MG63 (cell line): ENCODE measurements around the gene COX20. TPM values are rescaled to one million over a fixed set of nuclear protein-coding genes. Genes with fewer than 3 reads are reported as not detected.
A peak's percentile ranks its signal among the peaks of the same experiment; 100 is the strongest.

ENCODE experiments used
- DNase-seq: peaks from one replicate; pipeline ENCODE4 v3.0.0-alpha.2; 2020
- H3K27me3 ChIP-seq: fragments of 250-450 bp; sonication (Bioruptor Pico); 2 replicates; pipeline ENCODE4 v1.5.1; 2020; ENCODE audit warnings: mild to moderate bottlenecking, moderate library complexity
- H3K36me3 ChIP-seq: fragments of 250-450 bp; sonication (Bioruptor Pico); 2 replicates; pipeline ENCODE4 v1.5.1; 2020; ENCODE audit warnings: mild to moderate bottlenecking, moderate library complexity
- H3K4me3 ChIP-seq: fragments of 250-450 bp; sonication (Bioruptor Pico); 2 replicates; pipeline ENCODE4 v1.5.1; 2020; ENCODE audit warnings: mild to moderate bottlenecking, moderate library complexity
- H3K9me3 ChIP-seq: fragments of 250-450 bp; sonication (Bioruptor Pico); 2 replicates; pipeline ENCODE4 v1.5.1; 2020; ENCODE audit warnings: mild to moderate bottlenecking, moderate library complexity
- total RNA-seq: library from RNA; depleted of rRNA; stranded (reverse); fragments of >200 nt; shearing (Covaris generic); gene quantifications from 2 replicates; pipeline ENCODE4 v1.2.3, GENCODE V29; 2014; ENCODE audit warnings: low replicate concordance

The COX20 gene
- total RNA-seq, 1 experiment from 2014 or later, result 47.3 TPM

DNA sequence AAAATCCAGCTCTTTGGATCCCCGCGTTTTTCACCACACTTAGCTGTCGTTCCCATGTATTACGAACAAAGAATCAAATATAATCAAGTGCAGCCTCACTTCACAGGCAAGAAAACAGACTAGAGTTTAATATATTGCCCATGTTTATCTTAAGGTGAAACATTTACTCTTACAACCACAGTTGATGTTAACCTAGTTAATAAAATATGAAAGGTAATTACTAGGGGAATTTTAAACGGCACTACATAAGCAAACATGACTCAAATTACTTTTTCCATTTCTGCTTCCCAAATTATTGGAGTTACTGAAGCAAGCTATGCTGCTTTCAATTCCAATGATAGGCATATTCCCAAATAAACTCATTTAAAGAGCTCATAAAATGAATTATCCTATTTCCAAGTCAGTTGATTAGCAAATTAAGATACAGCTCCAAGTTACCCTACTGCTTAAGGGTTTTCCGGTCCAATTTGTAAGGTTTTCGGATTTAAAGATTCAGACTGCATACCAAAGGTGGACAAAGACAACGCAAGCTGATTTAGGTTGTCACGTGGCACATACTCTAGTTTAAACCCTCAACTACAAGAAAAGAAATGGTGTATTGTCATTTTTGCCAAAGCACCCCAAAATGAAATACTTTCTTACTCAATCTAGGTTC is 5.9 kb downstream of the COX20 start:
- Histone ChIP-seq H3K4me3 (no peak overlapping the region), H3K9me3 (no peaks in the 10 kb centered on the region), H3K36me3 (peaks cover 92% of the 10 kb centered on the region), H3K27me3 (no peaks in the 10 kb centered on the region)
- no peak for DNase-seq

DNA sequence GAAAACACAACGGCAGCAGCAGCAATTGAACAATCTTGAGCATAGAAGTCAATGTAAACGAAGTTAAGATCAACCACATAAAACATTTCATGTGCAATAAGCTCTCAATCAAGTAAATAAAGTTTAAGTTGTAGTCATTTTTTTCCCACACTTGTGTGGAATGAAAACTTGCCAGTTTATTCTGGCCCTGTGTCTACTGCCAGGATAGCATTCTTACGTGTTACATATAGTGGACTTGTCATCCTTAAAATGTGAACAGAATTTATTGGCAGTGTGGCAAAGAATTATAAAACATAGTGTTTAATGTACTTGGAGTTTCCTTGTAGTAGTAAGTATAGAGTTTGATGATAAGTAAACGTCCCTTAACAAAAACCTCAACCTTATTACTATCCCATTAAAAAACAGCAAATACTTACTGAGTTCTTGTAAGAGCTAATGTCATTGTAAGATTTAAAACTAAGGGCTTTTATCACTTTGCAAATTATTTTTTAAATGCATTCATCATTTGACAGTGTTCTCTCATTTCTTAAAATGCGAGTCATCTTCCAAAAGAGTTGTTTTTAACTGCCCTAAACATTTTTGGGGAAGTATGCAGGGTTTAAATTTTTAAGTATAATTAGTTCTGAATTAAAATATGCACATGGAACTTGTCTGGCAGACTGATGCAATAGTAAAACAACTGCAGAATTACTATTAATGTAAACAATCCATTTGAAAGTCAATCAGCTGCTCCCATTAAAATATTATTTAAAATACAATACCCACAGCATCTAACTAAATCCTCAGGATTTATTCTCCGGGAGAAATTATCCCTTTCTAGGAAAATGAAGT is 7.9 kb downstream of the COX20 start:
- DNase-seq, result no peak
- H3K36me3 ChIP-seq, result peaks cover 98% of the 10 kb centered on the region
- no peaks in the 10 kb centered on the region for H3K27me3 ChIP-seq

DNA sequence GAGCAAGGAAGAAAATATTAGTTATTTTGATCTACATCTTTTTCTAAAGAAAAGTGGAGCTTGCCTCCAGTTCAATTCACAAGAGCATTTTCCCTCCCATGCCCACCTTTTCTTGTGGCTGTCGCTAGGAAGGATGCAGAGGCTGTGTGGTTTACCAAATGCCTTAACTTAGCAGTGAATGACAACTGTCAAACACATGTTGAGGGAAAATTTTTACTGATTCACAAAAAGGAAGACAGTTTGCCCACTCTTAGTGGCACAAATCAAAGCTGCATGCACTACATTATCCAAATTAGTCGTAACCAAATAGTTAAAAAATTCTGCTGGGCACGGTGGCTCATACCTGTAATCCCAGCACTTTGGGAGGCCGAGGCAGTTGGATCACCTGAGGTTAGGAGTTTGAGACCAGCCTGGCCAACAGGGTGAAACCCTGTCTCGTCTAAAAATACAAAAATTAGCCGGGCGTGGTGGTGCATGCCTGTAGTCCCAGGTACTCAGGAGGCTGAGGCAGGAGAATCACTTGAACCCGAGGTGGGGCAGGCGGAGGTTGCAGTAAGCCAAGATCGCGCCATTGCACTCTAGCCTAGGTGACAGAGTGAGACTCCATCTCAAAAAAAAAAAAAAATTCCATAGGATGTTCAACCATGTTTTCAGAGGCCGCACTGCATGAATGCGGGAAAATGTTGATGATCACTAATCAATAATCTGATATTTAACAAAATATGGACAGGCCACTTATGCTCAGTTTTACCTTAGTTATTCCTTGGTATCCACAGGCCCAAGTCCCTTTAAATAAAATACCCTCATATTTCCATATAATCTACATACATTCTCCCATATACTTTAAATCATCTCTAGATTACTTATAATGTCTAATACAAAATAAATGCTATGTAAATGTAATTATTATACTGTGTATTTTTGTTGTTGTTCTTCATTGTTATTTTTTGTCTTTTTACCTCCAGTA is 9.0 kb downstream of the COX20 start:
- H3K36me3 ChIP-seq, result peaks cover 100% of the 10 kb centered on the region
- no peak overlapping the region for H3K4me3 ChIP-seq
- no peaks in the 10 kb centered on the region for H3K9me3 ChIP-seq
- no peak for DNase-seq
- no peaks in the 10 kb centered on the region for H3K27me3 ChIP-seq

More for the DNA sequence above, 7.9 kb downstream of the COX20 start:
- H3K9me3 ChIP-seq, result no peaks in the 10 kb centered on the region
- no peak overlapping the region for H3K4me3 ChIP-seq

GRCh38 chr1:244846653-244847052 is 11.2 kb downstream of the COX20 start:
- Histone ChIP-seq H3K36me3 (peaks cover 98% of the 10 kb centered on the region), H3K4me3 (no peak overlapping the region), H3K9me3 (no peaks in the 10 kb centered on the region), H3K27me3 (no peaks in the 10 kb centered on the region)
- DNase-seq, result no peak

DNA sequence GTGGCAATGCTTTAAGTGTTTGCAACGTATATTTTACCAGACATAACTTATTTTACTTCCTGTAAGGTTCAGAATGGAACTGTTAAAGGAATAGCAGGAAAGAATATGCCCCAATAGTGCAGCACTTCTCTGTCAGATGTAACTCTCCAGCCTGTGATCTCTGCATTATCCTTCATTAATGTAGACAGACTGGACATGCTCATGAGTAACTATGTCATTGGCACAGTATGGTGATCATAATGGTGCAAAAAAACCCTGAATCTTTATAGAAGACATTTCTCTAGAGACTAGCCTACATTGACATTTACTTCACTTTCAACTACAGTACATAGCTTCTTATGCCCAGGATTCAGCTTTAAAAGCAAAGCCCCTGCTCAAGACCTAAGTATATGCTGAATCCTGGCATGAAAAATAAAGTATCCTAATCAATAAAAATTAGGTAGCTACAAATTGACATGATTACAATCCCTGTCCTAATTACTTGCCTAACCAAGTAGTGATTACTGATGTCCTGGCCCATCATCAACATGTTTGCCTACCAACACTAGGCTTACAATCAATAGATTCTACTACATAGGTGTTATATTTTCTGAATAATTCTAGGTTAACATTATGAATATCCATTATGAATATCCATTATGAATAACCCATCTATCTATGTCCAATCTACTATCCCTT is 13.9 kb downstream of the COX20 start:
- no peak overlapping the region for H3K4me3 ChIP-seq
- DNase-seq, result no peak
- H3K36me3 ChIP-seq, result peaks cover 98% of the 10 kb centered on the region
- no peaks in the 10 kb centered on the region for H3K9me3 ChIP-seq
- H3K27me3 ChIP-seq, result no peaks in the 10 kb centered on the region

DNA sequence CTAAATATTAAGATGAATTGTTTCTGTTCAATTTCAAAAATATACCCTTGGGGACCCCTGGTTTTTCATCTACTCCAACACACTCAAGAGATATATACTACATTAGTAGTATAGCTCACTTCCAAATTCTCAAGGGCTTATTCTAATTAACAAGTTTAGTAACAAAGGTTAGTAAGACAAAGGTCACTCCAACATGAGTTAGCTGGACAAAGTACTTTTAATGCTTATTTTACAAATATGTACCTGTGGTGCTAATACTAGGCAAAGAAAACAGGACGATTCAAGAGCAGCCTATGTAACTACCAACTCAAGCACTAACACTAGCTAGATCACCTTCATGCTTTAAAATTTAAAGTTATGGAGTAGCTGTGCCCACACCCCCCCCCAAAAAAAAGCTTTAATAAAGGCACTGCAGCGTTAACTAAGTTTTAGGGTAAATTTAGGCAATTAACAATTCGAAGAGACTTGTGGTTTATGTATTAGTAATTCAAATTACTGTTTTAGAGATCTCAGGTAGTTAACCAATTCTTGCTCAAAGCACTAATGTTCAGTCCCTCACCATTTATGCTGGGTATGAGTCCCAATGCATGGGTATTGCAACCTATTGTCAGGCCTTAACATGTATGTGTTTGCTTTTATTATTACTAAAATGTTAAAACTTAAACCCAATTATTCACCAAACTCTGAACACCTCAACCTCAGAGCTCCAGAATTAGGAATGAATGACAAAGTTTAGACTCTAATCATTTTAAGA is 14.8 kb downstream of the COX20 start:
- Histone ChIP-seq H3K36me3 (peaks cover 98% of the 10 kb centered on the region), H3K27me3 (no peaks in the 10 kb centered on the region), H3K9me3 (no peaks in the 10 kb centered on the region), H3K4me3 (no peak overlapping the region)
- DNase-seq, result no peak

- Histone ChIP-seq H3K4me3 (no peak overlapping the region), H3K9me3 (no peaks in the 10 kb centered on the region), H3K36me3 (peaks cover 98% of the 10 kb centered on the region), H3K27me3 (no peaks in the 10 kb centered on the region)
- no peak for DNase-seq
These were observed 15.4 kb downstream of the COX20 start for GRCh38 chr1:244850896-244851295.

GRCh38 chr1:244851546-244852231 is 16.2 kb downstream of the COX20 start:
- Histone ChIP-seq H3K4me3 (no peak overlapping the region), H3K9me3 (no peaks in the 10 kb centered on the region), H3K27me3 (no peaks in the 10 kb centered on the region), H3K36me3 (peaks cover 98% of the 10 kb centered on the region)
- DNase-seq, result no peak

GRCh38 chr1:244852694-244853093 is 17.2 kb downstream of the COX20 start:
- Histone ChIP-seq H3K4me3 (no peak overlapping the region), H3K27me3 (no peaks in the 10 kb centered on the region), H3K36me3 (peaks cover 98% of the 10 kb centered on the region), H3K9me3 (no peaks in the 10 kb centered on the region)
- DNase-seq, result no peak

DNA sequence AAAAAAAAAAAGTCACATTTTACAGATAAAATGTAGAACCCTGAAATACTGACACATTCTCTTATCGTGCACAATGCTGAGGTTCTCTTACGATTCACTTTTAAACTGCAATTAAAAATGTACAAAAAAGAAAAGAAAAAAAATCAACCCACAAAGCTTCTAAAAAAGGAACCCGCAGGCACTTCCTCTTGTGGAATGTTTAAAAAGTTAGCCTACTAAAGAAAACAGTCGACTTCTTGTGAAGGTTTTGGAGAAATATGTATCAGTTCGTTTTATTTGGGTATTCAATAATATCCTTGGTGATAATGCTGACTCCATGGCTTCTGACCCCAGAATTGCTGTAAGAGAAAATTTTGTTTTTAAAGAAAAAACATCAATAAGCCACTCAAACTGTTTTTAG is 18.7 kb downstream of the COX20 start:
- Histone ChIP-seq H3K9me3 (no peaks in the 10 kb centered on the region), H3K4me3 (no peak overlapping the region), H3K36me3 (peaks cover 98% of the 10 kb centered on the region), H3K27me3 (no peaks in the 10 kb centered on the region)
- DNase-seq, result no peak

- no peaks in the 10 kb centered on the region for H3K27me3 ChIP-seq
- H3K4me3 ChIP-seq, result no peak overlapping the region
- peaks cover 98% of the 10 kb centered on the region for H3K36me3 ChIP-seq
- no peaks in the 10 kb centered on the region for H3K9me3 ChIP-seq
- no peak for DNase-seq
These were observed 19.6 kb downstream of the COX20 start for GRCh38 chr1:244854865-244855578.

- no peaks in the 10 kb centered on the region for H3K27me3 ChIP-seq
- DNase-seq, result no peak
- peaks cover 100% of the 10 kb centered on the region for H3K36me3 ChIP-seq
- no peak overlapping the region for H3K4me3 ChIP-seq
- H3K9me3 ChIP-seq, result no peaks in the 10 kb centered on the region
These were observed 22.3 kb downstream of the COX20 start for GRCh38 chr1:244857761-244858160.

DNA sequence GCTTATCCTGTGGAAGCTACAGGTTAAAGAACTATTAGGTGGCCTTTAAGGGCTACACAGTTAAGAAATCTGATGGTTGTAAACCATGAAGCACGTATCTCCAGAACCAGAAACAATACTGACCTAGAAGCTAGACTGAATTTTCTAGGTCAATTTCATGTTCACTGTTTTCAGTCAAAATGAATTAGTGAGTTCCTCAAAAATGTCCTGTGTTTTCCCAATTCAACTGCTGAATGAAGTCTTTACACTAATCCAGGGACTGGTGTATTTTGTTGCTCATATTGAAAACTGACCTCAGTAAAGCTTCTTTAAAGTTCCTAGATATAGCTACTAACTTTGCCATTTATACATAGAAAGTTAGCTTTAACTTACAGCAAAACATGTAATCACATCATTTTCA is 22.9 kb downstream of the COX20 start:
- Histone ChIP-seq H3K4me3 (no peak overlapping the region), H3K36me3 (peaks cover 94% of the 10 kb centered on the region), H3K9me3 (no peaks in the 10 kb centered on the region), H3K27me3 (no peaks in the 10 kb centered on the region)
- no peak for DNase-seq

- DNase-seq, result no peak
- Histone ChIP-seq H3K4me3 (peak overlapping the region; percentile 84), H3K9me3 (no peaks in the 10 kb centered on the region), H3K36me3 (peaks cover 84% of the 10 kb centered on the region), H3K27me3 (no peaks in the 10 kb centered on the region)
These were observed 24.6 kb downstream of the COX20 start for GRCh38 chr1:244860078-244860477.
